Occipital lobe (tissue), 2 donors: ENCODE data around the gene SLC25A42. TPM values are rescaled to one million over a fixed set of nuclear protein-coding genes. Genes with fewer than 3 reads are reported as not detected.
"Not testable (repeated sequence)": the region's sequence is repeated elsewhere in the genome, so short reads cannot be mapped to it uniquely, and the experiment has no call there.

Experiments
- DNase-seq: peaks from one replicate; lab custom pipeline; 2025; lab: John Stamatoyannopoulos, UW
- total RNA-seq: library from RNA; depleted of rRNA; stranded (reverse); fragments of >200 nt; gene quantifications from one replicate; pipeline ENCODE4 v1.2.3, GENCODE V29; 2014

SLC25A42 gene
- total RNA-seq, 1 donor from 2014 or later: 12.6 TPM

DNA sequence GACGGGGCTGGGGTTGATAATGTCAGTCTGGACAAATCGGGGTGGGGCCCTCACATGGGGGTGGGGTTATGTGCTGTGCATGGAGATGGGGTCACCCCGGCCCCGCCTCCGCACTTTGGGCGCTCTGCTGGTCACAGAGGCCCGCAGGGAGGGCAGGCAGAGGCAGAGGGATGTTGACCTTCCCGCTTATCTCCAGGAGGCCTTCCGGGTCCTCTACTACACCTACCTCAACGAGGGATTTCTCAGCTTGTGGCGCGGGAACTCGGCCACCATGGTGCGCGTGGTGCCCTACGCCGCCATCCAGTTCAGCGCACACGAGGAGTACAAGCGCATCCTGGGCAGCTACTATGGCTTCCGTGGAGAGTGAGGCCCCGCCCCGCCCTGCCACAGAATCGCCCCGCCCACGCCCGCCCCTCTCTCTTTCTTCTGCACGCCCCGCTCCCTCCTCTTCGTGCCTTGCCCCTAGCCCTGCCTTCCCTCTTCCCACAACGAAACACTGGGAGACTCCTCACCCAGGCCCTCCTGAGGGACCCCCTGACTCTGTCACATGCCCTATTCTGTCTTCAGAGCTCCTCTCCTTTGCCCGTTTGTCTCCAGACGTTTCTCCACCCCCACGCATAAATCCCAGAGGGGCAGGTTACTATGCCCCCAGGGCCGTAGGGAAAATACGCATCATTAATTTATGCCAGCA lies 41.7 kb downstream of the SLC25A42 start:
- no peak for DNase-seq

DNA sequence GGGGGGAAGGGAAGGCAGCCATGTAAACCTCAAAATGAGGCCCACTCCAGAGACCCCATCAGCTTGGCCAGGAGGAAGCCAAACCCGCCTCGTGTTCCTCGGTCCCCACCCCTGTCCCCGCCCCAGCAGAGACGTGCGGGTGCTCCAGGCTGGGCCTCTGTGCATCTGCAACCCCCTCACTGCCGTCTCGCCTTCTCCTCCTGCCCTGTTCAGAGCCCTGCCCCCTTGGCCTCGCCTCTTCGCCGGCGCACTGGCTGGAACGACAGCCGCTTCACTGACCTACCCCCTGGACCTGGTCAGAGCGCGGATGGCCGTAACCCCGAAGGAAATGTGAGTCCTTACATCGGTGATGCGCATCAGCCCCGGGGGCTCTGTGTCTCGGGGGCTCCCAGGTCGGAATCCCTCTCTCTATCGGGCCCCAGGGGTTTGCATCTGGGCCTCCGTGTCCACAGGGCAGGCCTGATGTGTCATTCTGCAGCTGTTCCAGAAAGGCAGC lies 42.3 kb downstream of the SLC25A42 start:
- DNase-seq: no peak

DNA sequence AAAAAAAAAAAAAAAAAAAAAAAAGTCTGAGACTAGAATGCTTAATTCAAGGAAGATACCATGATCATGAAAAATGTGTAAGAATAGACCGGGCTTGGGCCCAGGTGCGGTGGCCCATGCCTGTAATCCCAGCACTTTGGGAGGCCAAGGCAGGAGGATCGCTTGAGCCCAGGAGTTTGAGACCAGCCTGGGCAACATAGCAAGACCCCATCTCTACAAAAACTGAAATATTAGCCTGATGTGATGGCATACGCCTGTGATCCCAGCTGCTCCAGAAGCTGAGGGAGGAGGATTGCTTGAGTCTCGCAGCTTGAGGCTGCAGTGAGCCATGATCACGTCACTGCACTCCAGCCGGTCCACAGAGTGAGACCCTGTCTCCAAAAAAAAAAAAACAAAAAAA lies 43.1 kb downstream of the SLC25A42 start:
- DNase-seq: not testable (repeated sequence)

DNA sequence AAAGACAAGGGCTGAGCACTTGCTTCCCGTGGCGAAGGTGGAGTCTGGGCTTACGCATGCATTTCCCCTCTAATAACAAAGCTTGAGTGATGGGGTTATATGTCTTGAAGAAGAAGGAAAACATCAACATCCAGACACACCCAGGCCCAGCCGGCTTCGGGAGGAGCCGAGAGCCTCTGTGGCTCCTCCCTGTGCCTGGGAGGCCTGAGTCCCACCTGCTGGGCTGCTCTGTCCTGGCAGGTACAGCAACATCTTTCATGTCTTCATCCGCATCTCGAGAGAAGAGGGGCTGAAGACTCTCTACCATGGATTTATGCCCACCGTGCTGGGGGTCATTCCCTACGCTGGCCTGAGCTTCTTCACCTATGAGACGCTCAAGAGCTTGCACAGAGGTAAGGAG lies 43.9 kb downstream of the SLC25A42 start:
- DNase-seq: no peak

DNA sequence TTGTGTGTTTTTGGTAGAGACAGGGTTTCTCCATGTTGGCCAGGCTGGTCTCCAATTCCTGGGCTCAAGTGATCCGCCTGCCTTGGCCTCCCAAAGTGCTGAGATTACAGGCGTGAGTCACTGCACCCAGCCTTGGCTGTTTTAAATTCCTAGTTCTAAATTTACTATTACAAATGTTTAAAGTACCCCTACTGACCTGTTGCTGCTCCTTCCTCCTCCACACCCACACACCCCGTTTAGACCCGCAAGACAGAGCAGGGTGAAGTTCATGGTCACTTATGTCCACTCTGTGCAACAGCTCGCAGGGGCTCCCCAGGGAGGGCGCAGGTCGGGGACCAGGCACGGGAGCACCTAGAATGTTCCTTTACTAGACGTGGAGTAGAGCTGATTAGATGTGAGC lies 45.8 kb downstream of the SLC25A42 start:
- DNase-seq: no peak

DNA sequence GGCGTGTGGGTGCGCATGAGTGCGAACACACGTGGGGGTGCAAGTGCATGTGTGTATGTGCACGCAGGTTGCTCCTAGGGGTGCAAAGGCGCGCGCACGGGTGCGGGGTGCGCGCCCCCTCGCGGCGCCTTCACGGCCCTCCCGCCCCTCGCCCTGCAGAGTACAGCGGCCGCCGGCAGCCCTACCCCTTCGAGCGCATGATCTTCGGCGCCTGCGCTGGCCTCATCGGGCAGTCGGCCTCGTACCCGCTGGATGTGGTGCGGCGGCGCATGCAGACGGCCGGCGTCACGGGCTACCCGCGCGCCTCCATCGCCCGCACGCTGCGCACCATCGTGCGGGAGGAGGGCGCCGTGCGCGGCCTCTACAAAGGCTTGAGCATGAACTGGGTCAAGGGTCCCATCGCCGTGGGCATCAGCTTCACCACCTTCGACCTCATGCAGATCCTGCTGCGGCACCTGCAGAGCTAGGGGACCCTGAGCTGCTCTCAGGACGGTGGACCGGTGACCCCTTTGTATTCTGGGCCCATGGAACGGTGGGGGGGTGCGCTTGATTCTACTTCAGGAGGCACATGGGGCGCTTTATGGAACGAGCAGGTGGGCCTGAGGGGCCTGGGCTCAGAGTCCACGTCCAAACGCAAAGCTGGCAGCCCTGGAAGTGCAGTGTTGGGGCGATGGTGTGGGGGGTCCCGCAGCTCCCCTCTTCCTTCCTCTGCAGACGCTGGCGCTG lies 46.8 kb downstream of the SLC25A42 start:
- no peak for DNase-seq

DNA sequence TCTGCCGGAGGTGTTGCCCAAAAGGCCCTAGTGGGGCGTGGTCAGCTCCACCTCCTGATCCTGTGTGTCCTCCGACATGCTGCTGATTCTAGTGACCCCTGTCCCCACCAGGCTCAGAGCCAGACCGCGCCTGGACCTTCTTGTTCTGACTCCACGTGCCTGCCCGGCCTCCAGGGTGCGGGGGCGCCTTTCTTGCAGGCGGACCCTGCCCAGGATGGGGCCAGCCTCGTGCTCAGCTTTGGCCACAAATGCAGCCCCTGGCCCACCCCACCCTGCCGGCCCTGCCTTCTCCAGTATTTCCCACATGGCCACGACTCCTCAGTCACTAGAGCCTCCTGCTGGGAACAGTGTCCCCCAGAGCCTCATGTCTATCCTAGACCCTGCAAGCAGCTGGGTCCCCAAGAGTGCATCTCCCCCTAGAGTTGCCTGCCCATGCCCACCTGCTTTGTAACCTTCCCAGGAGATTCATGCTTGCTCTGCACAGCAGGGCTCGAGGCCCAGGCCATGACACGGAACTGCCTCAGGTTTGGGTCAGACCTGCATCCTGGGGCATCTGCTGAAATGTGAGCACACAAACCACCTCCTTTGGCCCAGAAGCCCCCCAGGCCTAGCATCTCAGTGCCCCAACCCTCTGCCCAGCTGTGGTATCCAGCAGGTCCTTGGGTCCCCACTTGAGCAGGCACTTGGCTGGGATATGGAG lies 47.5 kb downstream of the SLC25A42 start:
- no peak for DNase-seq

DNA sequence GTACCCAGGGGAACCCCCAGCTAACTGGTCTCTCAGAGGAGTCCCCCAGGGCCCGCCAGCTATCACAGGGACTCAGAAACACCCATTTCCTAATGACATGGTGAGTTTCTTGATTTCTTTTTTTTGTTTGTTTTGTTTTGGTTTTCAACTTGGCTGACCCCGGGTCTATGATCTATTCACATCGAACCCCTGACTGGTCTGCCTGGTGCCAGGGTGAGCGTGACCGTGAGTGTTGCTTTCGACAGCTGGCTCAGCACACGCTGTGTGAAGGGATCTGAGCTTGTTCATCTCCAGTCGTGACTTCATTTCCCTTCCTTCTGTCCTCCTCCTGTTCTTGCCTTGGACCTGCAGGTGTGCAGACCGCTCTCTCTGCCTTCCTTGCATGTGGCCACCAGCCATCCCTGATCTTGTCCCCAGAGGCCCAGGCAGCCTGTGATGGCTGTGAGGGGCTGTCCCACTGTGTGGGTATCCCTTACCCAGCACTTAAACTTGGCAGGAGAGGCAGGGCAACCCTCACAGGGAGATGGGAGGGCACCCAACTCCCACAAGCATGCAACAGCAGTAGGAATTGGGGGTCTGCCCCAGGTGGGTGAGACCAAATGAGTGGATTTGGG lies 48.3 kb downstream of the SLC25A42 start:
- no peak for DNase-seq

DNA sequence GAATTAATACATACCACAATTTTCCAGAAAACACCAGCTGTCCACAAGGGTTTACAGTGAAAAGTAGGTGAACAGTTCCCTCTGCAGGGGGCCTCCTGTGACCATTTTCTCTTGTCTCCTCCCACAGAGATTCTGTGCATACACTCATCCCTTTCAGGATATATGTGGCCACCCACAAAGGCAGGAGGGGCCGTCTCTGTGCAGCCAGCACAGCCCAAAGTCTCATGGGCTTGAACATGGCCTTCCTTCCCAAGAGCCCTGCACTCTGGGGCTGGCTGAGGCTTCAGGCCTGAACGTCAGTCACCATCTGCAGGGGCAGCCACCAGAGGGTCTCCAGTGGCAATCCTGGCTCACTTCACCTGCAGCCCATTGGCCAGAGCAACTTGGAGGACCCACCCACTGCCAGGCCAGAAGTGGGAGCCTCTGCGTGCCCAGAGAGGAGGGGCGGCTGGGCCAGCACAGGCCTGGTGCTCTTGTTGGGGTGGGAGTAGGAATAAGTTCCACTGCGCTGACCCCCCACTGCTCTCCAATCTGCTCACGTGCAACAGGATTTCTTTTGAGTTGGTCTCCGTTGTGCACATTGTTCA lies 49.3 kb downstream of the SLC25A42 start:
- no peak for DNase-seq

DNA sequence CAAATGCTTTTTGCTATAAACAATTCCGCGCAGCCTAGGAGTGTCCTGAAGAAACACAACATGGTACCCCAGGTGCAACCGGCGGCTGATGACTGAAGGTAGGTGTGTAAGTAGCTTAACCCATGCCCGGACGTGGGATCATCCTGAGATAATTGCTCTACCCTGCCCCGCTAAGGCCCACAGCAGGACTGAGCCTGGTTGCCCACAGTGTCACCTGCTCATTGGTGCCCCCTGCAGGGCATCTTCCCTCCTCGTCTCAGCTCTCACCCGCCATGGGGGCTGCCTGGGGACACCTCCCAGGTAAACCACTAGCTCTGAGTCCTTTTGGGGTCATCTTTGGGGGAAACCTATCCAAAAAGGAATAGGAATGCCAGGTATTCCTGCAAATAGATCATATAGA lies 52.2 kb downstream of the SLC25A42 start:
- no peak for DNase-seq

DNA sequence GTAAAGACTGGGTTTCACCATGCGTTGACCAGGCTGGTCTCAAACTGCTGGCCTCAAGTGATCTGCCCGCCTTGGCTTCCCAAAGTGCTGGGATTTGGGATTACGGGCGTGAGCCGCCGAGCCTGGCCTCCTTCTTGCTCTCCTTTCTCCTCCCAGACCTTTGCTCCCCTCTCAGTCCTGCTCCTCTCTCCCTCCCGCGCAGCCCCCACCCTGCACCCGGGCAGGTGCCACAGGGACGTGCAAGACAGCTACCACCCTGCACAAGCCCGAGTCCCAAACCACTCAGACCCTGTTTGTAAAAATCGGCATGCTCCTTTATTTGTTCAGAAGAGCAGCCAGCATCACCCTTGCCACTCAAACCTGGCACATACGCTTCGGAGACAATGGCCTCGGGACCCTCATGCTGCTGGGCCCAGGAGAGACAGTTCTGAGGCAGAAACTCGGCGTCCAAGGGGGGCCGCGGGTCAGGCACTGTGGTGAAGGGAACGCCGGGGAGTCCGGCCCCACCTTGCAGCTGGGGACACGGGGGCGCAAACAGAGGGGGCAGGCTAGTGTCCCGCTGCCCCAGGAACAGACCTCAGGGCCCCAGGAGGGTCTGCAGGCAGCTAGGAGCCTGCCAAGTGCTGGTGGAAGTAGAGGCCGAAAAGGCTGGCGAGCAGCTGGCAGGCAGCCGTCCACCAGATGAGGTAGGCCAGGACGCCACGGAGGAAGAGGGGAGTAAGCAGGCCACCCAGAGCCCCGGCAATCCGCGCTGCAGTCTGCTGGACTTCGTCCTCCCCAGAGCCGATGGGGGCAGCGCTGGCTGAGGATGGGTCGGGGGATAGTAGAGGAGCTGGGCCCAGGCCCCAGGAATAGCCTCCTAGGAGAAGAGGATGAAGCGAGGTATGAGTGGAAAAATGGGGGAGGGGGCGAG lies 55.8 kb downstream of the SLC25A42 start:
- no peak for DNase-seq

DNA sequence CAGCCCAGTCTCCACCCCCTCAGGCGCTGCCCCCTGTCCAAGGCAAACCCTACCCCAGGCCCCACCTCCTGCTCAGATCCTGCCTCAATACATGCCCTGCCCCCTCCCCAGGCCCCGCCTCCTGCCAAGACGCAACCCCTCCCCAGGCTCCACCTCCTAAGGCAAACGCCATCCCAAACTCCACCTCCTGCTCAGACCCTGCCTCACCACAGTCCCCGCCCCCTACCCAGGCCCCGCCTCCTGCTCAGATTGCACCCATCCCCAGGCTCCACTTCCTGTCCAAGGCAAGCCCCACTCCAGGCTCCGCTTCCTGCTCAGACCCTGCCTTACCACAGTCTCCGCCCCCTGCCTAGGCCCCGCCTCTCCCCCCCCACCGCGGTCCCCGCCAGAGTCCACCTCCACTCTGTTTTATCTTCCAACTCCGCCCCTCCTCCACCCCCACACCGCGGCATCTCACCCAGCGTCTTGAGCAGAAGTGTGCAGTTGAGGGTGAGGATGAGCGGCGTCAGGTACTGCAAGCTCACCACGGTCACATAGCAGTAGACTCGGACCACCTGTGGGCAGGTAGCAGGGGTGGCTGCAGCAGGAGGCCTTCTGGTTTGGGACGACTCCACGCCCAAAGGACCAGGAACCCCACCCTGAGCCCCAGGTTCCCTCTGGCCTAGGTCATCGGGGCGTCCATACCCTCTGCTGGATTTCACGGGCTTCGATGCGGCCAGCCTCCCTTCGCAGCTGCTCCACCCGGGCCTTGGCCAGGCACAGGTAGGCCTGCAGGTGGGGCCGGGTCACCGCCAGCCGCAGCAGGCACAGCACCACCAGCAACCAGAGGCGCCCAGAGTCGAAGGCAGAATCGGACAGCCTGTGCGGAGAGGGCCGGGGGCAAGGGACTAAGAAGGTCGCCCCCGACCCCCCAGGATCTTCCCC lies 56.8 kb downstream of the SLC25A42 start:
- no peak for DNase-seq

DNA sequence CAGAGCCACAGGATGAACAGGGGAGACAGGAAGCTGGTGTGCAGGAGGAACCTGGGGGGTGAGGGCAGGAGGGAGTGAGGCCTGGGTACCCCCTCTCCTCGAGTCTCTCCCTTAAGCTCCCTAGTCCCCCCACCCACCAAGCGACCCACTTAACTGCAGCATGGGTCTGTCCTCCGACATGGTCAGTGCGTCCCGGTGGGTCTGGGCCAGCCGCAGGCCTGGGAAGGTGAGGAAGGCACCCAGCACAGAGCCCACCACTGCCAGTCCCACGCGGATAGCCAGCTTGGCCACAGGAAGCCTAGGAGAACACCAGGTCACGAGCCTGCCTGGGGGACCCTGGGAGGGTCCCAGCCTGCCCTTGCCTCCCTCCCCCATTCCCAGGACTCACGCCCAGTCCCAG lies 57.6 kb downstream of the SLC25A42 start:
- DNase-seq: no peak

DNA sequence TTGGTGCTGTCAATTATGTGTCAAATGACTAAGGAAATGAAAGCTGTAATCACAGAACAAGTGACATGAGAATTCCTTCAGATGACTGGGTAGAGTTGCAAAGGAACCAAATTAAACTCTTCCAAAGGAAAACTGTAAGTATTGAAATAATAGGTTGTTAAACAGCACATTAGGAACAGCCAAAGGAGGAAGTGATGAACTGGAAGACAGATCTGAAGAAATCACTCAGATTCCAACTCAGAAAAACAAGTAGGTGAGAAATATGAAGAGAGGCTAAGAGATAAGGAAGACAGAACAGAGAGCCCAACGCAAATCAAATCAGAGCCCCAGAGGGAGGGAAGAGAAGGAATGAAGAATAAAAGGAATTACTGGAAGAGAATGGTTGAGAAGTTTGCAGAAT lies 59.1 kb downstream of the SLC25A42 start:
- no peak for DNase-seq

DNA sequence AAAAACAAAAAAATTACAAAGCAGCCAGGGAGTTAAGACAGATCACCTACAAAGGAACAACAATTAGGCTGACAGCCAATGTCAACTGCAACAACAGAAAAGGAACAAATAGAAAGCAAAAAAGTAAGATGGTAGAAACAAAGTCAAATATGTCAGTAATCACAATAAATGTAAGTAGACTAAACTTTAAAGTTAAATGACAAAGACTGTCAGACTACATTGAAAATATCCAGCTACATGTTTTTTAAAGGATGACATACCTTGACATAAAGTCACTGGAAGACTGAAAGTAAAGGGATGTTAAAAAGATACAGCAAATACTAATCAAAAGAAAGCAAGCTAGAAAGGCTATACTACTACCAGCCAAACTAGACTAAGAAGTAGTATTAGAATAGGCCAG lies 59.6 kb downstream of the SLC25A42 start:
- no peak for DNase-seq

DNA sequence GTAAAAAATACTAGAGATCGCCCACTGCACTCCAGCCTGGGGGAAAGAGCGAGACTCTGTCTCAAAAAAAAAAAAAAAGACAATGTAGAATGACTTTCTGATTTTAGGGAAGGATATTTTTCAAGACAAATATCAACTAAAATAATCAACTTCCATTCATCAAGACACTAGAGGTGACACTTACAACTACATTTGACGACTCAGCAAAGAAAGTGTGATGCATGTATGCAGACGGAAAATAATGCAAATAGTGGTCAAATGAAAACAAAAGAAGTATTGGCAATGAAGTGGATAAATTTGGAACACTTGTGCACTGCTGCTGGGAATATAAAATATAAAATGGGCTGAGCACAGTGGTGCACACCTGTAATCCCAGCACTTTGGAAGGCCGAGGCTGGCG lies 62.3 kb downstream of the SLC25A42 start:
- no peak for DNase-seq

DNA sequence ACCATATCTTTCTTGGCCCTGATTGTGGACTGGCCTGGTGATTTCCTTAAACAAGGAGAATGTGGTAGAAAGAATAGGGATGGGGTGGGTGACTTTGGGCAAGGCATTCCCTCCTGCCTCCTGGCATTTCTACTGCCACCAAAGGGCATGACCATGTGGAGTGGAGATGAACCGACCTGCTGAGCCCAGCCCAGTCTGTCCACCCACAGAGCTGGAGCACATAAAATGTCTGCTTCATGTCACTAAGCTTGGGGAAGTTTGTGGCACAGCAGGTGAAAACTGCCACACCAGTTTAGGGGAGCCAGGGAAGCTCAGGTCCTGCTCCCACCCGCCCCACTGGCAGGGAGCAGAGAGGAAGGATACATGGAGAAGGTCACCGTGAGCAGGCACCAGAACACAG lies 68.2 kb downstream of the SLC25A42 start:
- DNase-seq: no peak

DNA sequence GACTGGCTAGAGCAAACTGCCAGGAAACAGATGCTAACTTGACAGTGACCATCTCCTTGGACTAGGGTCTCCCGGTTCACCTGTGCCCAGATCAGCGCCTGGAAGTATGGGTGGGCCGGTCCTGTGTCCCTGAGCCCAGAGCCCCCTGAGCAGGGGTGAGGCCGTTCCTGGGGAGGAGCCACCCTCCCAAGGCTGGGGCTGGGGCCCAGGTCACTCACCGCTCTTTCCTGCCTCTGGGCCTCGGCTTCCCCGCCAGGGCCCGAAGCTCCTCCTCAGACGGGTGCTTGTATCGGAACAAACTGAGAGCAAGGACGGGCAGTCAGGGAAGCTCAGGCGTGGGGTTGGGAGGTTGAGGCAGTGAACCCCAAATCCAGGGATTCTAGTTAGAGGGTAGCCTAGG lies 69.1 kb downstream of the SLC25A42 start:
- DNase-seq: no peak

DNA sequence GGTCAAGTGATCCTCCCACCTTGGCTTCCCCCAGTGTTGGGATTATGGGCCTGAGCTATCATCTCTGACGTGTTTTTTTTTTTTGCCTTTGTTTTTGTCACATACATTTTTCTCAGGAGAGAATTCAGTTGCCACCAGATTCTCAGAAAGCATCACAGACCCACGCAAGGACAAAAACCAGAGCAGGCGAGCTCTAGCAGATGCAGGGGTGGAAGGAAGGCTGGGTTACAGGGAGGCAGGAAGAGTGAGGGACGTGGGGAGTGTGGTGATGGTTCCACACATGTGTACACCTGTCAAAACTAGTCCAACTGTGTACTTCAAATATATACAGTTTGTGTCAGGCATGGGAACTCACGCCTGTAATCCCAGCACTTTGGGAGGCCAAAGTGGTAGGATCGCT lies 70.2 kb downstream of the SLC25A42 start:
- no peak for DNase-seq
